Hematopoietic multipotent progenitor cell (in vitro differentiated cells): Measurements from ENCODE around the gene ERICH4. TPM values are rescaled to one million over a fixed set of nuclear protein-coding genes. Genes with fewer than 3 reads are reported as not detected.
A peak's percentile ranks its signal among the peaks of the same experiment; 100 is the strongest.
"Not testable (repeated sequence)": the region's sequence is repeated elsewhere in the genome, so short reads cannot be mapped to it uniquely, and the experiment has no call there.

Experiments
- DNase-seq, 3 donors: peaks; one replicate each; pipeline ENCODE4 v3.0.0-alpha.2; 2011 to 2015; ENCODE audit warnings: low read depth in 2 of 3, low spot score in 2 of 3
- total RNA-seq: library from RNA; depleted of rRNA; stranded (reverse); fragments of >200 nt; gene quantifications from one replicate; pipeline ENCODE4 v1.2.3, GENCODE V29; 2012

The ERICH4 gene
- total RNA-seq, 1 donor: under 0.01 TPM

- DNase-seq: no peak
Measured at GRCh38 chr19:41433171-41433570, 9.8 kb upstream of the ERICH4 start.

GRCh38 chr19:41434450-41434849, 8.5 kb upstream of the ERICH4 start:
- DNase-seq: peak in 1 of 3 donors; percentile 50

- not testable (repeated sequence) for DNase-seq
Measured at GRCh38 chr19:41435376-41435775, 7.6 kb upstream of the ERICH4 start.

- no peak for DNase-seq
Measured at GRCh38 chr19:41435936-41436673, 6.9 kb upstream of the ERICH4 start.

- no peak for DNase-seq
Measured at GRCh38 chr19:41436674-41436951, 6.3 kb upstream of the ERICH4 start.

- no peak for DNase-seq
Measured at GRCh38 chr19:41437944-41438574, 4.9 kb upstream of the ERICH4 start.

GRCh38 chr19:41439441-41440222, 3.3 kb upstream of the ERICH4 start, which contains the start of gene DMAC2:
Gene DMAC2, minus strand, starts transcription at chr19:41439912. Its CDS starts 13 bp downstream, at chr19:41439899.
- DNase-seq: peak; percentile 76 to 99 (median 98)

- DNase-seq: no peak
Measured at GRCh38 chr19:41441321-41441945, 1.5 kb upstream of the ERICH4 start.

- no peak for DNase-seq
Measured at GRCh38 chr19:41443813-41444455, 978 bp downstream of the ERICH4 start.

- no peak for DNase-seq
Measured at GRCh38 chr19:41445575-41445974, 2.6 kb downstream of the ERICH4 start.

GRCh38 chr19:41447732-41448332, 4.9 kb downstream of the ERICH4 start:
- DNase-seq: no peak

GRCh38 chr19:41449079-41449864, 6.3 kb downstream of the ERICH4 start:
- peak; percentile 59 to 66 (median 59) for DNase-seq

- DNase-seq: no peak
Measured at GRCh38 chr19:41449865-41450178, 6.9 kb downstream of the ERICH4 start.

- no peak for DNase-seq
Measured at GRCh38 chr19:41452584-41453275, 9.8 kb downstream of the ERICH4 start.

- no peak for DNase-seq
Measured at GRCh38 chr19:41455936-41456335, 13.0 kb downstream of the ERICH4 start.

- DNase-seq: no peak
Measured at GRCh38 chr19:41456342-41456918, 13.5 kb downstream of the ERICH4 start.

- no peak for DNase-seq
Measured at GRCh38 chr19:41457241-41457640, 14.3 kb downstream of the ERICH4 start.

- DNase-seq: no peak
Measured at GRCh38 chr19:41462497-41462896, 19.5 kb downstream of the ERICH4 start.
